ENCODE results near the gene ROR2. TPM values are rescaled to one million over a fixed set of nuclear protein-coding genes. Genes with fewer than 3 reads are reported as not detected.

Gene ROR2
- total RNA-seq, 1 donor from 2014 or later, result 18.6 TPM

- no peak for DNase-seq (ENCODE audit: low spot score)
- TF ChIP-seq, protein P1, sequence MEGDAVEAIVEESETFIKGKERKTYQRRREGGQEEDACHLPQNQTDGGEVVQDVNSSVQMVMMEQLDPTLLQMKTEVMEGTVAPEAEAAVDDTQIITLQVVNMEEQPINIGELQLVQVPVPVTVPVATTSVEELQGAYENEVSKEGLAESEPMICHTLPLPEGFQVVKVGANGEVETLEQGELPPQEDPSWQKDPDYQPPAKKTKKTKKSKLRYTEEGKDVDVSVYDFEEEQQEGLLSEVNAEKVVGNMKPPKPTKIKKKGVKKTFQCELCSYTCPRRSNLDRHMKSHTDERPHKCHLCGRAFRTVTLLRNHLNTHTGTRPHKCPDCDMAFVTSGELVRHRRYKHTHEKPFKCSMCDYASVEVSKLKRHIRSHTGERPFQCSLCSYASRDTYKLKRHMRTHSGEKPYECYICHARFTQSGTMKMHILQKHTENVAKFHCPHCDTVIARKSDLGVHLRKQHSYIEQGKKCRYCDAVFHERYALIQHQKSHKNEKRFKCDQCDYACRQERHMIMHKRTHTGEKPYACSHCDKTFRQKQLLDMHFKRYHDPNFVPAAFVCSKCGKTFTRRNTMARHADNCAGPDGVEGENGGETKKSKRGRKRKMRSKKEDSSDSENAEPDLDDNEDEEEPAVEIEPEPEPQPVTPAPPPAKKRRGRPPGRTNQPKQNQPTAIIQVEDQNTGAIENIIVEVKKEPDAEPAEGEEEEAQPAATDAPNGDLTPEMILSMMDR (IDR thresholded peaks at IDR 0.05), result no peak
- Mint-ChIP-seq H3K9me3 (ENCODE audit: low read depth) (peaks cover 4% of the 10 kb centered on the region), H3K27me3 (ENCODE audit: low read depth) (no peaks in the 10 kb centered on the region), H3K36me3 (ENCODE audit: low read depth) (no peaks in the 10 kb centered on the region), H3K4me1 (ENCODE audit: low read depth) (peaks cover 8% of the 10 kb centered on the region), H3K4me3 (ENCODE audit: unreplicated experiment) (no peak overlapping the region), H3K27ac (ENCODE audit: unreplicated experiment) (no peak overlapping the region)
These were observed 252.8 kb downstream of the ROR2 start for GRCh38 chr9:91697201-91697600.

DNA sequence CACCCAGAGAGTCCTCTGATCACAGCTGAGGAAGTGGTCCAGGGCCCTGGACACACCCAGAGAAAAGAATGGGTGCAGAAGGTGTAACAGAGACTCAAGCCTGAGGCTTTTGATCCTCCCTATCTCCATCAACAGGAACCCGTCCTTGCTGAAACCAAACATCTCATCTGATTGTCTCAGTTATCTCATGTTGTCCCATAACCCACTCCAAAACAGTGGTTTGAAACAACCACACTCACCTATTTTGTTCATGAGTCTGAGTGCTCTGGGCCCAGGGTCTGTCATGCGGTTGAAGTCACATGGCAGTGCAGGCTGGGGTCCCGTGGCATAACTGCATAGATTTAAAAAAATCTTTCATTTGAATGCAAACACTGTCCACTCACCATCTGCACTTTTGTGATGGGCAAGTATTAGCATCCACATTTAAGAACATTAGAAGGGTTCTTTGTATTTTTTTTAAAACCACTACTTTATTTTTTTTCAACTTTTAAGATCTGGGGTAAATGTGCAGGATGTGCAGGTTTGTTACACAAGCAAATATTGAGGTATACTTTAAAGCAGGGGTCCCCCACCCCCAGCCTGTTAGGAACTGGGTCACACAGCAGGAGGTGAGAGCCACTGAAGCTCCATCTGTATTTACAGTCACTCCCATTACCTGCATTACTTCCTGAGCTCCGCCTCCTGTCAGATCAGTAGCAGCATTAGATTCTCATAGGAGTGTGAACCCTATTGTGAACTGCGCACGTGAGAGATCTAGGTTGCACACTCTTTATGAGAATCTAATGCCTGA, 255.8 kb downstream of the ROR2 start:
- H3K9me3 Mint-ChIP-seq (ENCODE audit: low read depth), result no peaks in the 10 kb centered on the region
- H3K36me3 Mint-ChIP-seq (ENCODE audit: low read depth), result no peaks in the 10 kb centered on the region
- TF ChIP-seq, protein P1 (IDR thresholded peaks at IDR 0.05), result no peak

GRCh38 chr9:91693226-91693625, 256.8 kb downstream of the ROR2 start:
- TF ChIP-seq, protein P1 (IDR thresholded peaks at IDR 0.05), result no peak
- H3K27ac Mint-ChIP-seq (ENCODE audit: unreplicated experiment), result no peak overlapping the region
- H3K36me3 Mint-ChIP-seq (ENCODE audit: low read depth), result no peaks in the 10 kb centered on the region
- H3K9me3 Mint-ChIP-seq (ENCODE audit: low read depth), result no peaks in the 10 kb centered on the region
- H3K4me1 Mint-ChIP-seq (ENCODE audit: low read depth), result peaks cover 14% of the 10 kb centered on the region
- H3K4me3 Mint-ChIP-seq (ENCODE audit: unreplicated experiment), result no peak overlapping the region
- no peaks in the 10 kb centered on the region for H3K27me3 Mint-ChIP-seq (ENCODE audit: low read depth)
- no peak for DNase-seq (ENCODE audit: low spot score)

More for the DNA sequence above, 255.8 kb downstream of the ROR2 start:
- Mint-ChIP-seq H3K4me1 (ENCODE audit: low read depth) (peaks cover 14% of the 10 kb centered on the region), H3K27ac (ENCODE audit: unreplicated experiment) (no peak overlapping the region), H3K27me3 (ENCODE audit: low read depth) (no peaks in the 10 kb centered on the region), H3K4me3 (ENCODE audit: unreplicated experiment) (no peak overlapping the region)
- DNase-seq (ENCODE audit: low spot score), result no peak

DNA sequence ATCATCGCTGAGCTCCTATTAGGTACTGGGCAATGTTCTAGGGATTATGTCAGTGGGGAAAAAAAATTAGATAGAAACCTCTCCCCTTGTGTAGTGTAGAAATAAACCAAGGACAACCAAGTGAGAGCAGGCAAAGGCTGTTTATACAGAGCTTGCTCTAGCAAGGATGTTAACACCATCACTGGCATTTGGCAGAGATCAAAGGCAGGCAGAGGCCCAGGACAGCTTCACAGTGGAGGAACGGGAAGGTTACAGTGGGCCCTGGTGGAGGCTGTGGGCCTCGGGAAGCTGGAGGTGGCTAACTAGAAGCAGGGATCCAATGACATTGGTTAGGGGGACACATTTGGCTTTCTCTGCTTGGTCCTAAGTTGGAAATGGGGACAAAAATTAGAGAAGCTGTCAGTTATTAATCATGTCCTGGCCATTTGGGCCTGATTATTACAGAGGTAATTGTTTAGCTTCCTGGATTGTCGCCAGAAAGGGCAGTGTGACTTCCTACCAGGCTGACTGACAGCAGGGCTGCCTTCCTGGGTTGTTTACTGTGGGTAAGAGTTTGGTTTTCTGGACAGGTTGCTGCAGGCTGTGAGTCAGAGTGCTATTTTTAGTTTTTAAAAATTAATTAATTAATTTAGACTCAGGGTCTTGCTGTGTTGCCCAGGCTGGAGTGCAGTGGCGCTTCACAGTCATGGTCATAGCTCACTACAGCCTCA, 259.3 kb downstream of the ROR2 start:
- Mint-ChIP-seq H3K27ac (ENCODE audit: unreplicated experiment) (no peak overlapping the region), H3K27me3 (ENCODE audit: low read depth) (no peaks in the 10 kb centered on the region), H3K4me1 (ENCODE audit: low read depth) (peaks cover 9% of the 10 kb centered on the region), H3K36me3 (ENCODE audit: low read depth) (no peaks in the 10 kb centered on the region), H3K9me3 (ENCODE audit: low read depth) (no peaks in the 10 kb centered on the region), H3K4me3 (ENCODE audit: unreplicated experiment) (no peak overlapping the region)
- DNase-seq (ENCODE audit: low spot score), result no peak
- TF ChIP-seq, protein P1 (IDR thresholded peaks at IDR 0.05), result no peak

GRCh38 chr9:91689006-91689405, 261.0 kb downstream of the ROR2 start:
- Mint-ChIP-seq H3K27me3 (ENCODE audit: low read depth) (no peaks in the 10 kb centered on the region), H3K9me3 (ENCODE audit: low read depth) (no peaks in the 10 kb centered on the region)
- TF ChIP-seq, protein P1 (IDR thresholded peaks at IDR 0.05), result no peak

More at GRCh38 chr9:91689006-91689405, 261.0 kb downstream of the ROR2 start:
- Mint-ChIP-seq H3K27ac (ENCODE audit: unreplicated experiment) (no peak overlapping the region), H3K4me1 (ENCODE audit: low read depth) (peaks cover 9% of the 10 kb centered on the region), H3K4me3 (ENCODE audit: unreplicated experiment) (no peak overlapping the region), H3K36me3 (ENCODE audit: low read depth) (no peaks in the 10 kb centered on the region)
- no peak for DNase-seq (ENCODE audit: low spot score)

Data from chondrocyte (in vitro differentiated cells).